Measurements from ENCODE around the gene TSLP.

The TSLP gene

DNA sequence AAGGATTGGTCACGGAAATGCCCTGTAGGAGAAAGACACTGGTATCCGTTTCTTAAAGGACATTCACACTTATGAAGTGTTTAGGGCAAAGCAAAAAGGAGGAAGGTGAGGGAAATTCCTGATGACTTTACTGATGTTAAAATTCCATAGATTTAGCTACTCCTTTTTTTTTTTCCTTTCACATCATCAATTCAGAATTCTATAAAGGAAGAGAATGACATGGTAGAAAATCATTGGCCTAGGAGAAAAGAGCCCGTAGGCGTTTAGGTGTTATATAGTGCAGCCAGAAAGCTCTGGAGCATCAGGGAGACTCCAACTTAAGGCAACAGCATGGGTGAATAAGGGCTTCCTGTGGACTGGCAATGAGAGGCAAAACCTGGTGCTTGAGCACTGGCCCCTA lies at the start of gene TSLP:
TSS of gene TSLP (plus strand) at position 301 of the 400 bp plus-strand sequence. CDS start 178 bp downstream, outside the sequence.
- no peak for DNase-seq

DNA sequence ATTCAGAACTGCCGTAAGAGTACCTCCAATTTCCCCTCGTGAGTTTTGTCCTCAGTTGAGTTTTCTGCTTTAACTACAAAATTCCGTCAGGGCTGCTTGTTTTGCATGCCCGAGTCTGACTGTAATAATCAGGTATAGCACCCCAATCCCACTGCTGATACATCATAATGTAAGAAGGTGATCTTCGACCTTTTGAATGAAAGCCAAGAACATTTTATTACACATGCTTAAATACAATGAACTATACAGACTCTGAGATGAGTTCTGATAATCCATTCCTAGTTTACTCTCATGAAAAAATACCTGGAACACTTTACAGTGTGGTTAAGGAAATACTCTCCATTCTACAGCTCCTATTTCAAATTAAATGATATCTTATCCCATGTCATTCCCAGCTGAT lies 49.2 kb upstream of the TSLP start:
- DNase-seq: no peak

DNA sequence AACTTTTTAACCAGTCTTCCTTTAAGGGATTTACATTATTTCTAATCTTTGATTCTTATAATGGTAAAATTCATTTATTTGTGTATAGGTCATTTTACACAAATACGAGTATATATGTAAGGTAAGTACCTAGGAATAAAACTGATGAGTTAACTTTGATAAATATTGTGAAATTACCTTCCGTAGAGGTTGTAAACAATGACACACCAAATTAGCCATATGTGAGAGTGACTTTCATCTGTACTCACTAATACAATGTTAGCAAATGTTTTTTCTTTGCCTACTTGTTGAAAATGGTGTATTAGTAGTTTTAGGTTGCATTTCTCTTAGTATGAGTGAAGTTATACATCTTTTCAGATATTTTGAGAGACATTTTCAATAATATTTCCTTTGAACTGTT lies 42.6 kb upstream of the TSLP start:
- no peak for DNase-seq

DNA sequence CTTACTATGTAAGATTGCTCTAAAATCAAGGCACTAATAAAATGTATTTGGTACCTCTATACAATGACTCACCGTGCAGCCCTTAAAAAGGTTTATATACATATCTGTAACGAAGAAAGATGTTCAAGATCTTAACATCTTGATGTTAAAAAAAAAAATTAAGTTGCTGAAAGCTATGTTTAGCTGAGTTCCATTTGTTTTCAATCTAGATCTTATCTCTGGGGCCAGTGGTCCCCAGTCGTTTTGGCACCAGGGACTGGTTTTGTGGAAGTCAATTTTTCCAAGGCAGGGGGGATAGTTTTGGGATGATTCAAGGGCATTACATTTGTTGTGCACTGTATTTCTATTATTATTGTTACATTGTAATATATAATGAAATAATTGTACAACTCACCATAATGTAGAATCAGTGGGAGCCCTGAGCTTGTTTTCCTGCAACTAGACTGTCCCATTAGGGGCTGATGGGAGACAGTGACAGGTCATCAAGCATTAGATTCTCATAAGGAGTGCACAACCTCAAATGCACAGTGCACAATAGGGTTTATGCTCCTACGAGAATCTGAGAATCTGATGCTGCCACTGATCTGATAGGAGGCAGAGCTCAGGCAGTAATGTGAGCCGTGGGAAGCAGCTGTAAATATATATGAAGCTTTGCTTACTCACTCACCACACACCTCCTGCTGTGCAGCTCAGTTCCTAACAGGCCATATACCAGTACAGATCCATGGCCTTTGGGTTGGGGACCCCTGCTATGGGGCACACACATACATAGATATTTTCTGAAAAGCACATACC lies 27.6 kb upstream of the TSLP start:
- DNase-seq: no peak

DNA sequence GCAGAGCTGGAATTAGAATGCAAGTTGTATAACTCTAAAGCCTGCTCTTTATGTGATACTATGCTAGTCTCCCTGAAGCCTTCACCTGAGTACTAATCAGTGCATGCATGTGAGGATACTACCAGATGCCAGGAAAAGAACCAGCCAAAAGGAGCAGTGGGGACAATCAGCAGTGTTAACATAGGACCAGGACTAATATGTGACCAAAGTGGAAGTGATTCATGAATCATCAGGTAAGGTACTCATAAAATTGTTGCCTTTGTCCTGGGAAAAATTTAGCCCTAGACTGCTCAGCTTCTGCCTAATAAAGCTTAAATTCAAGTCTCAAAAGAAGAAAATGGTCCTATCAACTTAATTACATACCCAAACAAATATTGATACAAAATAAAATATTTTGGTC lies 13.4 kb upstream of the TSLP start:
- no peak for DNase-seq

DNA sequence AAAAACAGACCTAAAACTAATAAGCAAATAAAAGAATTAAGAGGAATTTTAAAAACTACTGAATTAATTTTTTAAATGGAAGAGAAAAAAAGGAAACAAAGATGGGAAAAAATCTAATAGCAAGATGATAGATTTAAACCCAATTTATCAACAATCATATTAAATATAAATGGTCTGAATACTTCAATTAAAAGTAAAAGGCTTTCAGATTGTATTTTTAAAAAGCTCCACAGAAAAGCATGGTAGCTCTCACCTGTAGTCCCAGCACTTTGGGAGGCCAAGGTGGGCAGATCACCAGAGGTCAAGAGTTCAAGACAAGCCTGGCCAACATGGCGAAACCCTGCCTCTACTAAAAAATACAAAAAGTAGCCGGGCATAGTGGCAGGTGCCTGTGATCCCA lies 11.3 kb upstream of the TSLP start:
- no peak for DNase-seq

DNA sequence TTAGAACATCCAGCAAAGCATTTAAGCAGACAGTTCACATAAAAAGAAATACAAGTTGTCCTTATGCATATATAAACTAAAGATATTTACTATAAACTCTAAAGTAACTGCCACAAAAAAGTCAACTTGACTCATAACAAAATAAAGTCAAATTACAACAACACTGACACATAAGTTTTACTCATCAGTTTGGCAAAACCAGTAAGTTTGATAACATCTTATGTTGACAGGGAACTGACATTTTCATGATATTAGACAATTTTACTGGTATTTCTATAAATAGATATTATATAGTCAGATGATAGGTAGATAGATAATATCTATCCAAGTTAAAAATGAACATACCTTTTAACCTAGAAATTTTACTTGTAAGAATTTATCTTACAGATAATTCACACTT lies 9.9 kb upstream of the TSLP start:
- DNase-seq: no peak

DNA sequence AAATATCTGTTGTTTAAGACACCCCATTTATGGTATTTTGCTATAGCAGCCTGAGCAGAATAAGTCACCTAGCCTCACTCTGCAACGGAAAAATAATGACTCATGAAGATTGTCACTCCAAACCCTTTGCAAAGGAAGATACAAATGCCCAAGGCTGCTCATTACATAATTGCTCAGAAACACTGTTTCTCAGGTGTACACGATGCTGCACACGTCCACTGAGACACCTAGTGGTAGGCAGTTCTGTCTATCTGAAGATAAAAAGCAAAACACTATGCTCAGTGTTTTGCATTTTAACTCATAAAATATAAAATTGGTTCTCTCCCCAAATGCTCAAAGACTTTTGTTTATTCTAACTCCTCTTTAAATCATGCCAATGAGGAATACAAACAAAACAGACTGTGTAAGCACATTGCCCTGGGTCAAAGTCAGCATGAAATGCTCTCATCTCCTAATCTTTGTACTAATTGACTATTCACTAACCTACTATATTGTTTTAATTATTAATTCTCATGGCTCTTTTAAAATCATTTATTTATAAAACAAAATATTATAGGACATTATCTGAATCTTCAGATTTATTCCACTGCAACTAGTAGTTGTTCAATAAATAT lies 7.7 kb upstream of the TSLP start:
- peak in 2 of 56 donors; percentile 9 to 14 for DNase-seq

DNA sequence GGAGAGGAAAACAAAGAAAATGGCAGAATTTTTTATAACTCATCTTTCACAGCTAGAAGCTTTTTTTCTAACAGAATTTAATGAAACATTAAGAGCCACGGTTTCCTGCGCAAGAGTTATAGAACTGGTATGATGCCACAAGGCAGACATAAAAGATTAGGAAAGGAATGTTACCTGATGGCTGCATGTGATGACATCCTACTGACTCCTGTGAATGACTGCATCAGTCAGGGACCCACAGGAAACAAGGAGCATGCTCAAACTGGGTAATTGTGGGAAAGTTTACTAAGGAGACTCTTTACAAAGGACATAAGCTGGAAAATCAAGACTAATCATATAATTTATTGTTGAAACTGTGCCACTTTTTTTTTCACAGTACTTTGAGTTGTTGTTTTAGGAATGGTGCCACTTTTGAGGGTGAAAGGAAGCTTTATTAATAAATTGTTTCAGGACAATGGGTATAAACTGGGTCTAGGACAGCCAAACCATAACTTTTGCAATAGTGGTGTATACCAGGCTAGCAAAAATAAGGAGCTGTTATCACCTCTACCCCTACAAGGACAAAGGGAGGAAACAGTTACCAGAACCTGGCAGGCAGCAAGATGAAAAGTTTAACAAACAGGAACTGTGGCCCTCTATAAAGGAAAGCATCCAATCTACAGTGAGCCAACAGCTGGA lies 5.1 kb upstream of the TSLP start:
- no peak for DNase-seq

DNA sequence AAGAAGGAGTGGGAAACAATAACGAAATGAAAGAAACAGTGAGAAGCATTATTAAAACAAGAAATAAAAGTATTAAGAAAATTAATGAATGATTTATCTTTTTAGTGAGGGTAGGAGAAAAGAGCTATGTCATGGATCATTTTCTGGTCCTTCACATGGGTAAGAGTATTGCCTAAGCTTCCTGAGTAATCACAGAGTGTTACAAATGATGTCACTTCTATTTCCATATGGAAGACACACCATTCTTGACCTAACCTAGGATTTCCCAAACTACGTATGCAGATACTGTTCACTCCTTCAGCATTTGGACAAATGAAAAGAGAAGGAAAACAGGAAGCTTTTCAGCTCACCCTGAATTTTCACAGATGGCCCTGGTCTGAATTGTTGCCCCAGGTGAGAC lies 3.3 kb upstream of the TSLP start:
- no peak for DNase-seq

DNA sequence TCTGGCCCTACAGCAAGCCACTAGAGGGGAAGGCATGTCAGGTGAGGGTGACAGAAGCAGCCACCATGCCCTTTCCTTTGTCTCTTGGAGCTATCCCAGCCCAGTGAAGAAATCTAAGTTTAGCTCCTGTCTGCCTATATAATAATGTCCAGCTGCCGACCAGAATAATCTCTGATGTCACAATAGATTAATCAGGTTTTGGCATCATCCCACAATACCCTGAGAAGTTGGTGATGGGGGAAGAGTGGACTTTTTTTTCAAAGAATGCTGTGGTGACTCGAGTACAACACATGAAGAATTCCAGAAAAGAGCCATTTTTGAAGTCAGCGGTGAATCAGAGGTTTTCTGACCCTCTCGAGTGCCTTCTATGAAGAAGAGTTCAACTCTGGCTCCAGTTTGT lies 1.7 kb upstream of the TSLP start:
- DNase-seq: no peak

DNA sequence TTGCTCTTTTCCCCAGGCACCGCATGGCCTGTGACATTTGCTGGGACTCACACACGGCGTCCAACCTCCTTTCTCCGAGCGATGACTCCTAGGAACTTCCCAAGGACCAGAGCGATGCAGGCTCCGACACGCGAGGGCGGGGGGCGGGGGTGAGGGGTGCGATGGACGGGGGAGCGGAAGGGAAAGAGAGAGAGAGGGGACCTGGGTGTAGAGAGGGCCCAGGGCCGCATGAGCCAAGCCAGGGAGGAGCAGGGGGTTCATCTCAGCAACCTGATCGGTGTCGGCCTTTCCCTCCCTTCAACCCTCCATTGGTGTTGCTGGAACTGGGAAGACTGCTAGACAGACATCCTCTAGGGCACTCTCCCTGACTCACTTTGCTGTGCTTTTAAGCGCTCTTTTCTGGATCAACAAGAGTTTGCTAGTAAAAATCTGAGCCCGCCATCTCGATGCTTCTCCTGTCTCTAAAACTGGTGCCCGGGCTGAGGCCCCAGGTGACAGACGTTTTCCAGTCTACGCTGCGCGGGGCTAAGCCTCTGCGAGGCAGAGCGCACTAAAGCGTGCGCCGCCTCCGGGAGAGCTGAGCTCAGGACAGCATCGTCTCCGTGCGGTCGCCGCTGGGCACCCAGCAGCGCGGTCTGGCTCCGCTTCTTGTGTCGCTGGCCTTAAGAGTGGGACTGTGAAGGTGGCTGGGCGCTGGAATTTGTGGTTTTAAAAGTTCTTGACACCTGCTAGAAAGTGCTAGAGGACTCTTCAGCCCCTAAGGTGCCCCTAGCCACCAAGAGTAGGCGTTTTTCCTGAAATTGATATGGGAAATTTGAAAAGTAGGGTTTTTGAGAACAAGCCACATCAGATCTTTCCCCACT lies 1.0 kb upstream of the TSLP start:
- peak in 2 of 56 donors; percentile 1 to 2 for DNase-seq

DNA sequence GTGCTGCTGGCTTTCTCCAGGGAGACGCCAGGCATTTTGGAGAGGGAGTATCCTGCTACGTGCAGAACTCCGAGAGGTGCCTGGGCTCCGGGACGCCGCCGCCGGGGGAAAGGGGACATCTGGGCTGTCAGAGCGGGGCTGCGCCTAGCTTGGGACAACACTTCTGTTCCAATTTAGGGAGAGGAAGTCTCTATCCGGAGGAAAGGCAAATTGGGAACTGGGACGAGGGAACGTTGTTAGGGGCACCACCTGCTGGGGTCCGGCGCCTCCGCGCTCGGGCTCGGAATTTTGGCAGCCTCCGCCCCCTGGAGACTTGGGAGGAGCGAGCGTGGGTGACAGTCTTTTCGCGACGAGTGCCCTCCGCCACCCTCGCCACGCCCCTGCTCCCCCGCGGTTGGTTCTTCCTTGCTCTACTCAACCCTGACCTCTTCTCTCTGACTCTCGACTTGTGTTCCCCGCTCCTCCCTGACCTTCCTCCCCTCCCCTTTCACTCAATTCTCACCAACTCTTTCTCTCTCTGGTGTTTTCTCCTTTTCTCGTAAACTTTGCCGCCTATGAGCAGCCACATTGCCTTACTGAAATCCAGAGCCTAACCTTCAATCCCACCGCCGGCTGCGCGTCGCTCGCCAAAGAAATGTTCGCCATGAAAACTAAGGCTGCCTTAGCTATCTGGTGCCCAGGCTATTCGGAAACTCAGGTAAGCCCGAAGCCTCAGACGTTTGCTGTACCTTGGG lies 1.6 kb downstream of the TSLP start:
- peak in 11 of 56 donors; percentile 2 to 65 (median 6) for DNase-seq

DNA sequence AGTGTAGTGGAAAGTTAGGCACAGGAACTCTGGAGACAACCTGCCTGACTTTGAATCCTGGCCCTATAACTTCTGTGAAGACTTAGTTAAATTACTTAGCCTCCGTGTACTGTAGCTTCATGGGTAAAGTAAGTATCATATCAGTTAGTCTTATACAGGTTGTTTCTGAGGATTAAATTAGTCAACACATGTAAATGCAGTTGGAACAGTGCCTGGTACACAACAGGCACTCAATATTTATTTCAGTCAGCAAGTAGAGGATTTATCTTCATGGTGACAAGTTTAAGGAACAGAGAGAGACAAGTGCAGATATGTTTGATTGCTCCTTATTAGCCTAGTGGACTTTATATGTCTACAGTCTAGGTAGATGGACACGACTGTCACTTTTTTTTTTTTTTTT lies 2.7 kb downstream of the TSLP start:
- no peak for DNase-seq

DNA sequence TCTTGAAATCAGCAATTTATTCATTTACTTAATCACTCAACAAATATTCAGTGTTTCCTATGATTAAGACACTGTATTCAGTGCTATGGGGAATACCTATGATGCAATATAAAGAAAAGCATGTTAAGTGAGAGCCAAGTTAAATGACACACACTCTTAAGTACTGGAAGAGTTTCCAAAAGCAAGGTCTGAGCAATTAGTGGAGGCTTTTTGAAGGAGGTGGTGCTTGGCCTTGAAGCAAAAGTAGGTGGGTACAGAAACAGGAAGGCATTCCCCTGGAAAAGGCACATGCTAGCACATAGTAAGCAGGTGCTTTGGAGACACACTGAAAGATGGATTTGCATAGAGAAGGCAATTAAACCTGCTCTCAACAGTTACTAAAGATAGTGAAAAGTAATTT lies 4.0 kb downstream of the TSLP start:
- DNase-seq: no peak

DNA sequence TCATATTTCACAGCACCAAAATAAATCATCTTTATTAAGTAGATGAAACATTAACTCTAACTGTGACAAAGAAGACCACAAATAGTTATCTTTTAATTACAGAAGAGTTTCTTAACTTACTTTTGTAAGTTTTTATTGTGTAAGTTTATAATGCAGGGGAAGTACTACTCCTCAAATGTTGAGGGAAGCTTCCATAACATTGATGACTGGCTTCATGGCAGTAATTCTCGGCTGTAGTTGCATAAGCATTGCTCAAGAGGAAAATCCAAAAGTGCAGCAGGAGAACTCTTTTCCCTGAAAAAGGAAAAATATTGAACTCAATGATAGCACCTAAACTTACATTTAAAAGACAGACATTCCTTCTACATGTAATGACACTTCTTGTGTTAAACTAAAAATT lies 4.6 kb downstream of the TSLP start:
- no peak for DNase-seq

DNA sequence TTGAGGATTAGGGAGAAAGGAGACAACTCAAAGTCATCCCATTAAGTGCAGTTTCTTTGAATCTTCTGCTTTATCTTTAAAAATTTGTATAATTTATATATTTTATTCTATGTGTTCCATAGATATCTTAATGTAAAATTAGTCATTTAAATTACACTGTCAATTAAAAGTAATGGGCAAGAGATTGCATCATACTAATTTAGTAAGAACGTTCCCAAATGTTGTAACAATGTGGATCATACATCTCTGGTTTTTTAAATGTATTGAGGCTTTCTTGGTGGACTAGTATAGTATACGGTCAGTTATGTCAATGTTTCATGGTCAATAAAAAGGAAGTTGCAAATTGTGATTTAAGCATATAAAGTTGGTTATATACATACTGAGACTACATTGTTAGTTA lies 6.2 kb downstream of the TSLP start:
- DNase-seq: no peak

DNA sequence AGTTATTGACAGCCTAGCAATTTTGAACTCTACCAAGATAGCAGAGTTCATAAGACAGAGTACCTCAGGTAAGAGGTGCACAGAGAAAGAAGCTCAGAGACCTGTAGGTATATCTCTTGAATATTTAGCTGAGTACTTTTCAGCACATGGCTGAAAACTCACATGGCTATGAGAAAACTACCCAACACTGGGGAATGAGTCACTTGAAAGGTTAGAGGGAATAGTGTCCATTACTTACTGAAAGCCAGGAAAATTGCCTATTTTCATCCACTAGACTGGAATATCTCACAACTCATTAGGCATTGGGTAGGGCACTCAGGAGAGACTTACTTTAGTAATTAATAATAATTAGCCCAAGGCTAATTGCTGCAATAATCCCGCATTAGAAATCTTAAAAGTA lies 8.3 kb downstream of the TSLP start:
- DNase-seq: no peak

DNA sequence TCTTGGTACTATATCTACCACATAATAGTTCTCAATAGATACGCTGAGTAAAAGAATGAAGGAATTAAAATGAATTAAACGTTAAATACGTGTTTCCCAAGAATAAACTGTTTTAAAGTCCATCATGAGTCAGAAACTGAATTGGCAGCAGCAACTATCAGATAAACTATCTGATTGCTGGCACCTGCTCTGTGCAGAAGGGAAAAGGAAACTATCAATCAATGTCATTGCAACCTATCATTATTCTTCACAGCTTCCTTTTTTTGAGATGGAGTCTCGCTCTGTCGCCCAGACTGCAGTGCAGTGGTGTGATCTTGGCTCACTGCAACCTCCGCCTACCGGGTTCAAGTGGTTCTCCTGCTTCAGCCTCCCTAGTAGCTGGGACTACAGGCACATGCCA lies 11.8 kb downstream of the TSLP start:
- no peak for DNase-seq

DNA sequence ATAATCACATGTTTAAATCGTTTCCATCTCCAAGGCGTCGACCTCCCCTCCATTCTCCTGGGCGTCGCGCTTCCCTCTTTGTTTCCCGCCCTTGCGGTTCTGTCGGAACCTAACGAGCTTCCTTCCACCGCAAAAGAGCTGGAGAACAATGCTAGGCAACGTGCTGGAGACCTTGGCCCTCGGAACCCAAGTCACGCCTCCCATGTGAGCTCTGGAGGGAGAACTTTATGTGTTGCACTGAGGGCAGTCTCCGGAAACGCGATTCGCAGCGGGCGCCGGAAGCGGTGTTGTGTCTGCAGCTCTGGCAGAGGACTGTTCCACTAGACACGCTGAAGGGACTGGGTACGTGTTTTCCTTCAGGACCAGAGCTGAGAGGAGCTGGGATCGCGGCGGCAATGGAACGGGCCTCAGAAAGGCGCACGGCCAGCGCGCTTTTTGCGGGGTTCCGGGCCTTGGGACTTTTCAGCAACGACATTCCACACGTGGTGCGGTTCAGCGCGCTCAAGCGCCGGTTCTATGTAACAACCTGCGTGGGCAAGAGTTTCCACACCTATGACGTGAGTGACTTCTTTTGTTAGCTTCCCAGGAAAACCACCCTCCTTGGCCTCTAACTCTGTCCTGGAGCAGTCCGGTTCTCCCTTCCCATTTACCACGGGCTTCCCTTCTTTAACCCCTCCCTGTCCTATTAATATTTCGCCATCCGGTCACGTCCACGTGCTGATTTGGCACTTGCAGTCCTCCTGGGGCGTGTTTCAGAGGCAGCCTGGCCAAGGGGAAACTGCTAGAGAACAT lies 20.7 kb downstream of the TSLP start, which contains the start of gene WDR36:
TSS of gene WDR36 (plus strand) at position 287 of the 792 bp plus-strand sequence. CDS start at position 396, 109 bp downstream.
- DNase-seq: peak; percentile 38 to 93 (median 85)
